ENCODE measurements around the gene SKP1. TPM values are rescaled to one million over a fixed set of nuclear protein-coding genes. Genes with fewer than 3 reads are reported as not detected.

The SKP1 gene
- total RNA-seq, 6 donors from 2014 or later, result 24.1 to 232 (median 162) TPM

DNA sequence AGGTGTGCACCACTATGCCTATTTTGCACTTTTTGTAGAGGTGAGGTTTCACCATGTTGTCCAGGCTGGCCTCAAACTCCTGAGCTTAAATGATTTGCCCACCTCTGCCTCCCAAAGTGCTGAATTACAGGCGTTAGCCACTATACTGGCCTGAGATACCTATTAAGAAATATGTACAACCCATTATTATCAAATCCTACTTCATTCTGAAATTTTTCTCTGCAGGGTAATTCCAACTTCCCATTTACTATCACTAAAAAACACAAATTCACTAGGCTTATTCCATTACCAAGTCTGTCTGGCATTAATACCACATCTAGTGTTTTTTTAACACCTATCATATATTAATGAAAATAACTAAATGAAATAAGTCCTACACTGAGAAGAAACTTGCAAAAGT lies 30.9 kb upstream of the SKP1 start:
- WGBS, 2 donors, result 47 to 95% methylated on average over 1 of the region's 1 CpG
- H3K27ac ChIP-seq, result no peak overlapping the region

DNA sequence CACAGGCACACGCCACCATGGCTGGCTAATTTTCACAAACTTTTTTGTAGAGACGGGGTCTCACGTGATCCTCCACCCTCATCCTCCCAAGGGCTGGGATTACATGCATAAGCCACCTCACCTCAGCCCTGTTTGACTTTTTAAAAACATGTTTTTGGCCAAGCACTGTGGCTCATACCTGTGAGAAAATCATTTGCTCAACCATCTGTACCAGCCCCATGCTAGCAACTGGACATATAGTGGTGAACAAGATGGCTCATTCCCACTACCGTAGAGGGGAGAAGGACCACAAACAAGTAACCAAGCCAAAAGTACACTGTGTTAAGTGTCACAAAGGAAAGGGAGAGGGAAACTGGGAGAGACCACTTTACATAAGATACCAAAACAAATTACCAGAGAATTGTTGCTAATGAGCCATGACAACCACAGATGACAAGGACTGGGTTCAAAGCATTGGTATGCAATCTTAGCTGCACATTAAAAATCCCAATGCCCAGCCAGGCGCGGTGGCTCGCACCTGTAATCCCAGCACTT lies 29.9 kb upstream of the SKP1 start:
- no peak for ATAC-seq (ENCODE audit: low FRiP score in 2 of 2)
- 80 to 81% methylated on average over 7 of the region's 7 CpGs for WGBS, 2 donors

More for the DNA sequence above, 30.9 kb upstream of the SKP1 start:
- TF ChIP-seq POLR2AphosphoS5 (IDR thresholded peaks at IDR 0.05) (no peak), EP300 (IDR thresholded peaks at IDR 0.05) (no peak), POLR2A (IDR thresholded peaks at IDR 0.05) (no peak)
- TF ChIP-seq, protein P1, sequence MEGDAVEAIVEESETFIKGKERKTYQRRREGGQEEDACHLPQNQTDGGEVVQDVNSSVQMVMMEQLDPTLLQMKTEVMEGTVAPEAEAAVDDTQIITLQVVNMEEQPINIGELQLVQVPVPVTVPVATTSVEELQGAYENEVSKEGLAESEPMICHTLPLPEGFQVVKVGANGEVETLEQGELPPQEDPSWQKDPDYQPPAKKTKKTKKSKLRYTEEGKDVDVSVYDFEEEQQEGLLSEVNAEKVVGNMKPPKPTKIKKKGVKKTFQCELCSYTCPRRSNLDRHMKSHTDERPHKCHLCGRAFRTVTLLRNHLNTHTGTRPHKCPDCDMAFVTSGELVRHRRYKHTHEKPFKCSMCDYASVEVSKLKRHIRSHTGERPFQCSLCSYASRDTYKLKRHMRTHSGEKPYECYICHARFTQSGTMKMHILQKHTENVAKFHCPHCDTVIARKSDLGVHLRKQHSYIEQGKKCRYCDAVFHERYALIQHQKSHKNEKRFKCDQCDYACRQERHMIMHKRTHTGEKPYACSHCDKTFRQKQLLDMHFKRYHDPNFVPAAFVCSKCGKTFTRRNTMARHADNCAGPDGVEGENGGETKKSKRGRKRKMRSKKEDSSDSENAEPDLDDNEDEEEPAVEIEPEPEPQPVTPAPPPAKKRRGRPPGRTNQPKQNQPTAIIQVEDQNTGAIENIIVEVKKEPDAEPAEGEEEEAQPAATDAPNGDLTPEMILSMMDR (IDR thresholded peaks at IDR 0.05), result no peak
- H3K9me3 ChIP-seq, result no peaks in the 10 kb centered on the region
- ATAC-seq (ENCODE audit: low FRiP score in 2 of 2) (no peak), DNase-seq (no peak)
- peaks cover 9 to 35% (median 29%) of the 10 kb centered on the region in 4 donors for H3K4me1 ChIP-seq
- H3K27me3 ChIP-seq, result no peaks in the 10 kb centered on the region
- H3K4me3 ChIP-seq, result no peak overlapping the region
- H3K36me3 ChIP-seq, result peaks cover 0 to 31% (median 20%) of the 10 kb centered on the region in 4 donors

DNA sequence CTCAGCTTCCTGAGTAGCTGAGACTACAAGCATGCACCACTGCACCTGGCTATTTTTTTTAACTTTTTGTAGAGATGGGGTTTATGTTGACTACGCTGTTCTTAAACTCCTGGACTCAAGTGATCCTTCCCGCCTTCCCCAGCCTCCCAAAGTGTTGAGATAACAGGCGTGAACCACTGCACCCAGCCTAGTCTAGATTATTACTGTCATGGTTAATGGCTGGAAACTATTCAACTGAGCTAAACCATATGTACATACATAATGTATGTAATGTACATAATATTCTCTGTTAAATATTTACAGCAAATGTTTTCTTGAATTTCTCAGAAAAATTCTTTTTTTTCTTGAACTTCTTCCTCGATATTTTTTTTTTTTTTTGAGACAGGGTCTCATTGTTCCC lies 27.8 kb upstream of the SKP1 start:
- no peaks in the 10 kb centered on the region for H3K9me3 ChIP-seq
- H3K36me3 ChIP-seq, result peaks cover 11 to 58% (median 41%) of the 10 kb centered on the region in 4 donors
- DNase-seq, result no peak
- H3K4me3 ChIP-seq, result no peak overlapping the region
- 89 to 97% methylated on average over 4 of the region's 4 CpGs for WGBS, 2 donors
- no peaks in the 10 kb centered on the region for H3K27me3 ChIP-seq
- no peak for ATAC-seq (ENCODE audit: low FRiP score in 2 of 2)
- H3K27ac ChIP-seq, result no peak overlapping the region
- TF ChIP-seq POLR2A (IDR thresholded peaks at IDR 0.05) (no peak), EP300 (IDR thresholded peaks at IDR 0.05) (no peak), POLR2AphosphoS5 (IDR thresholded peaks at IDR 0.05) (no peak)
- TF ChIP-seq, protein P1 (IDR thresholded peaks at IDR 0.05), result no peak
- peaks cover 0 to 26% (median 21%) of the 10 kb centered on the region in 4 donors for H3K4me1 ChIP-seq

More for the DNA sequence above, 29.9 kb upstream of the SKP1 start:
- Histone ChIP-seq H3K9me3 (no peaks in the 10 kb centered on the region), H3K4me3 (no peak overlapping the region), H3K27ac (no peak overlapping the region), H3K36me3 (peaks cover 0 to 37% (median 23%) of the 10 kb centered on the region in 4 donors), H3K4me1 (peaks cover 9 to 35% (median 29%) of the 10 kb centered on the region in 4 donors), H3K27me3 (no peaks in the 10 kb centered on the region)
- DNase-seq, result no peak
- TF ChIP-seq POLR2AphosphoS5 (IDR thresholded peaks at IDR 0.05), result no peak
- no peak for TF ChIP-seq EP300 (IDR thresholded peaks at IDR 0.05)
- TF ChIP-seq, protein P1 (IDR thresholded peaks at IDR 0.05), result no peak
- TF ChIP-seq POLR2A (IDR thresholded peaks at IDR 0.05), result no peak

DNA sequence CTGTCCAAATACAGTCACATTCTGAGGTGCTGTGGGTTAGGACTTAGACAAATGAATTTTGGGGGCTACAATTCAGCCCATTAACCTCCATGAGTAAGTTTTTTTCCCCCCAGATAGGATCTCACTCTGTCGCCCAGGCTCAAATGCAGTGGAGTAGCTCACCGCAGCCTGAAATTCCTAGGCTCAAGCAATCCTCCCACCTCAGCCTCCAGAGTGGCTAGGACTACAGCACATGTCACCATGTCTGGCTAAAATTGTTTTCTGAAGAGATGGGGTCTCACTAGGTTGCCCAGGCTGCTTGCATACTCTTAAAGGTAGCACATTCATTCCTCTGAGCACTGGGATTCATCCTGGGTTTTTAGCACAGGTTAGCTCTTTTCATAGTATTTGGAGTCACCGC lies 26.9 kb upstream of the SKP1 start:
- no peaks in the 10 kb centered on the region for H3K9me3 ChIP-seq
- no peak for ATAC-seq (ENCODE audit: low FRiP score in 2 of 2)
- peaks cover 17 to 67% (median 49%) of the 10 kb centered on the region in 4 donors for H3K36me3 ChIP-seq
- TF ChIP-seq EP300 (IDR thresholded peaks at IDR 0.05) (no peak), POLR2AphosphoS5 (IDR thresholded peaks at IDR 0.05) (no peak), POLR2A (IDR thresholded peaks at IDR 0.05) (no peak)
- TF ChIP-seq, protein P1 (IDR thresholded peaks at IDR 0.05), result no peak
- DNase-seq, result no peak
- H3K4me3 ChIP-seq, result no peak overlapping the region
- H3K27me3 ChIP-seq, result no peaks in the 10 kb centered on the region
- H3K4me1 ChIP-seq, result peaks cover 0 to 17% (median 14%) of the 10 kb centered on the region in 4 donors
- WGBS, 2 donors, result 94 to 97% methylated on average over 3 of the region's 3 CpGs
- no peak overlapping the region for H3K27ac ChIP-seq

DNA sequence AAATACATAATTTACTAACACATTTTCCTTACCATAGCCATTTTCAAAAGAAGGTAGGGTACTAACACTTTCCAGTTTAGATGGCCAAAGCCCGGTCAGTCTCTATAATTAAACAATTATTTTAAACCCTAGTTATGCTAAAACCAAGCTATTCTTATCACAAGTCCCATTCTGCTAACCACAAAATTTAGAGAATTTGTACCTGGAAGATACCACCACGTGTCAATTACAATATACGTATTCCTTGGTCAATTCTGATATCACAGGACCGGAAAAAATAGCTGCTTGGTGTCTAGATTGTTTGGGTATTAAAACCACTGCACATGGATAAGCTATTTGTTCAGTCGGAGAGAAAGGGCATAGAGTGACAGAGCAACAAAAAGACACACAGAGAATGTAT lies 18.9 kb upstream of the SKP1 start:
- TF ChIP-seq POLR2A (IDR thresholded peaks at IDR 0.05), result no peak
- no peak for TF ChIP-seq POLR2AphosphoS5 (IDR thresholded peaks at IDR 0.05)
- no peak for TF ChIP-seq EP300 (IDR thresholded peaks at IDR 0.05)
- TF ChIP-seq, protein P1 (IDR thresholded peaks at IDR 0.05), result no peak
- Histone ChIP-seq H3K4me3 (no peak overlapping the region), H3K36me3 (peaks cover 25 to 56% (median 35%) of the 10 kb centered on the region in 4 donors), H3K9me3 (no peaks in the 10 kb centered on the region), H3K4me1 (peaks cover 0 to 14% (median 0%) of the 10 kb centered on the region in 4 donors), H3K27ac (no peak overlapping the region), H3K27me3 (no peaks in the 10 kb centered on the region)
- DNase-seq, result no peak
- ATAC-seq (ENCODE audit: low FRiP score in 2 of 2), result no peak
- 83% methylated on average over 5 of the region's 5 CpGs for WGBS, 2 donors
